Embryonic facial prominence (tissue), 1 donor: ENCODE results near the gene PLAGL1.

ENCODE experiments used
- DNase-seq: peaks from one replicate; pipeline ENCODE4 v3.0.0-alpha.2; 2016; ENCODE audit errors: extremely low spot score

Gene PLAGL1

DNA sequence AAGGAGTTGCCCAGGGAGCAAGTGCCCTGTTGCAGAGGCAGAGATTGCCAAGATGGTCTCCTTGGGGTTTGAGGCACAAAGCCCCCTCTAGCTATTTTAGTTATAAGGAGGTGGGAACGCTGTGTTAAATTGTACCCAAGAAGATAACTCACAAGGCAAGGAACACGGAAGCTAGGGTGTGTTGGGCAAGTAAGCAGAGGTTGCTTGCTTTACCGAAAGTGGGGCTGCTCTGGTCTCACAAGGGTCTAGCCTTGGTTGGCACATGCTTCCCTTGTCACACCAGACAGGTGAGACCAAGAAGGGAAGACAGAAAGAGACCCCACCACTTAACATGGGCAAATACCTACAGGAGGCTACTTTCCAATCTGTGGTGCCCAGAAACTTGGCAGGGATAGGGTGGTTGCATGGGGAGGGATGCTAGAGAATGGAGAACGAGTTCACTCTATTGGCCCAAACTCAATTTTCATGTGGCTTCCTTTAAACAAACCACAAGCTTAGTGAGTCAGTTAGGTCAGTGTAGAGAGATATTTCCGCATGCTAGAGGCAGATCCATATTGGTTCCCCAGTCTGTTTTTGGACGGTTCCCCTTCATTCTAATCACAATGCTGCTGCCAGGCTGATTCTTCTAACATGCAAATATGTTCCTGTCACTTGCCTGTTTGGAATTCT lies 42.4 kb downstream of the PLAGL1 start:
- no peak for DNase-seq

DNA sequence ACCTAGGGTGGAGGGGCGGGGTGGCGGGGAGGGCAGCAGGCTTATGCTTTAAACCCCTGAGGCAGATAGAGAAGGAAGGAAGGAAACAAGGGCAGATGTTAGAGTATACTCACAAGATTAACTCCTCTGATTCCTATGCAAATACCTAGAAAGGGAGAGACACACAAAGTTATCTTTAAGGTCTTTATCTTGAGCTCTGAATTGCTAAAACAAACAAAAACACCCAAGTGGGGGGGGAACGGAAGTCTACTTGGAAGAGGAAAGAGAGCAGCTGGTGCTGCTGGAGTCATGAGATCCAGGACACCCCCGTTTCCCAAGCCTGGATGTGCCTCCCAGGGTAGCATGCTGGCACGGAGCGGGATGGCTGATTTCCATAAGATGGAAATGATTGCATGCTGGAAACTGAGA lies 43.4 kb downstream of the PLAGL1 start:
- DNase-seq: no peak

DNA sequence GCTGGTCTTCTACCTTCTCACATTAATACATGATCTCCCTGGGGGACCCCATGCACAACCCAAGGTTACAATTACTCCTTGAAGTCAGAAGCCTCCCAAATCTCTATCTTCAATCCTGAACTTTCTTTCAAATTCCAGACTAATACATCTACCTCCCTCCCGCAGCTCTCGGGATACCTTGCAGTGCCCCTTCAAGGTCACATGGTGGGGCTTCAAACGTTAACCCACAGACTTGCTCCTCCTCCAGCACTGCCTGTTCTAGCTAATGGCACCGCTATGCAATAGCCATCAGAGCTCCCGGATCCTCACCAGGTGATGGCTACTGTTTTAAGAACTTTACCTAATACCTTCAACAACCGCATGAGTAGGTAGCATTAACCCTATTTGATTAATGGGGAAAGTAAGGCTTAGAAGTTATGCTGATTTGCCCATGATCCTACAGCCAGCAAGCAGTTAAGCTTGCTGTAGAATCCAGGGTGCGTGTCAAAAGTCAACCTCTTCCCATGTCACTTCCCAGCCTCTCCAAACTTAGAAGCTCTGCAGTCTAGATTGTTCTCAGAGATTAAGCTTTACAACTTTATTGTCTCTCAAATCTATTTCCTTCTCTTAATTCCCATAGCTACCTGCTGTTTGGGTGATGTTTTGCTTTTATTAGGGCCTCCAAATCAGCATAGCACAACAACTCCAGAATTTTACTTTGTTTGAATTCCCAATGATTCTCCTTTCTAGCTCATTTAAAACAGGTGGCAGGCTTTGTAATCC lies 44.7 kb downstream of the PLAGL1 start:
- no peak for DNase-seq

DNA sequence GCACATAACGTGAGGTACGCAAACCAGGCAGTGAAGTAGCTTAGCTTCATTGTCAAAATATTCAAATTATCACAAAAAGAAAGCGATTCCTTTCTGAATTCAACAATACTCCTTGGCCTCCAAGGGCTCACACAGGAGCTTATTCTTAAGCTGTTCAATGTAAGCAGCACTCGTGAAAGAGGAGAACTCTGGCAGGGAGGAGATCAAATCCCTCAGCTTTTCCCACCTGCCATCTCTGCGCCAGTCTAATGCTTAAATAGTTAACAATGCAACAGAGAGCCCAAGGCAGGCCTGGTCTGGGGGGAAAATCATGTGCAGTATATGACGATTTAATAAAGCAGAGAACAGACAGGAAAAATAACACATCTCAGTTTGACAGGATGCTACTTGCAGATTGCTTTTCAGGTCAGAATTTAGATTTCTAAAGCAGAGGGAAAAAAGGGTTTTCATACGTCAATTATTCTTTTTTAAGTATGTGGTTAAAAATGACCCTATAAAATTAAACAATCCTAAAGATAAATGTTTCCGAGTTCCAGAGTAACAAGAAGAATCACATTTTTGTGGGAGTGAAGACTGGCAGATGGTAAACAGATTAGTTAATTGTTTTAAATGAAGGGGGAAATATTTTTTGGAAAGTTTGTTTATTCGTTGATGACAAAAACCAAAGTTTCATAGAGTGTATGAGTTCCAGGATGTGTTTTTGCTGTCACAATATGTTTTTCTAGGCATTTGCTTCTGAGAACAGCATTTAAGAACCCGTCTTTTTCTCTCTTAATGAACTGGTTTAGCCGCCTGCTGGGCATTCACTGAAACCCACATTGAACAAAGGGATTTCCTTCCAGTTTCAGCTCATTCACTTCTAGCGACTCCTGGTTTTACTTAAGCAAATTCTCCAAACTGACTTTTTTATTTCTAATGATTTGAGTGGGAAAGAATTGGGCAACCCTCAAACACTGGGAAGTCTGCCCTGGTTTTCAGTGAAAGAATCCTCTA lies 45.9 kb downstream of the PLAGL1 start:
- peak; percentile 79 for DNase-seq

DNA sequence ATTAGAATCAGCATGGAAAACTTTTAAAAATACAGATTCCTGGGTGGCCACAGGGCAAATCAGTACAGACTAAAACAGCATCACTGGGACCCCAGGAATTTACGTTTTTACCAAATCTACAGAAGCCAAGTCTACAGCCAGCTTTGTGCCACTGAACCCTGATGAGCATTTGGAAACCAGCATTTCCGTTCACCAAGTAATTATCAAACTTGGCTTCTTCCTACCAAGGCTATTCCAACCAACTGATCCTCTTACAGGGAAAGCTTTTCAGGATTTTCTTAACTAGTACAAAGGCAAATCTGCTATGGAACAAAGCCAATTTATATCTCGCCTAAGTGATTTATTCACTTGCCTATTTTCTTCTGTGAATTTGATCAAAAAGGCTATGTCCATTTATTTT lies 47.0 kb downstream of the PLAGL1 start:
- DNase-seq: no peak

DNA sequence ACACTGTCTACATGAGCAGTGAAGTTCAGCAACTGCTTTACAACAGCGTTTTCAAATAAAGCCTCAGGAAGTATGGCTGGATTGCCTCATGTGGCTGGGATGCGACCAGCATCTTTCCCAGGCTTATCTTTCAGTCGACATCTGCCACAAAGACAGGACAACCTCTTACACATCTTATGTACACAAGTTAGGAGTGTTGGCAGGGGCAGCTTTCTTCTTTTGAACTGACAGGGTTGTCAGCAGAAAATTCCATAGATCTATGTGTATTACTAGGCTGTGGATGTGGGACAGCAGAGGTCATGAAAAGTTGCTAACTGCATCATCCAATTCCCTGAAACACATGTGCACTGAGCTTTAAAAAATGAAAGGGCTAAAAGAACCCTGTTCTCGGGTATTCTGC lies 48.1 kb downstream of the PLAGL1 start:
- DNase-seq: no peak

DNA sequence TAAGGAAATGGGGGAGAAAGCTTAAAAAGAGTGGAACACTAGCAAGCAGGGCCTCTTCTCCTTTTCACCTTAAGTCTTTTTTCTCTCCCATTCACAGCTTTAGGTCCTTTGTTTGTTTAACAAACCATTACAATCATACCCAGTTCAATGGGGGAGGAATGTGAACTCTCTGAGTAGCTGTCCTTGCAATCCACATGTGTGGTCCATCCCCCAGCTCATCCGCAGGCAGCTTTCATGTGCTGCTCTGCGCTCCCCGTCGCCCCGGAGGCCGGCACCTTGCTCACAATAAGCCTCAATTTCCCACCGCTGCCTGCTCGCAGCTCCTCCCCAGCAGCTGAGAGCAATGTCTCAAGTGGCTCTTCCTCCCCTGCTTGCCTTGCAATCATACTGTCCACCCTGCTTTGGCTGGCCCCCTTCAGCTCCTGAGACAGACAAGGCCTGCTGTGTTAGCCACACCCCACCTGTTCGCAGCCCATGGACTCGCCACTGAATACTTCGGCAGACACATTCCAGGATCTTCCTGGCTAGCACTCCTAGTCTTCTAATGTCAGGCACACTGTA lies 49.1 kb downstream of the PLAGL1 start:
- DNase-seq: no peak

DNA sequence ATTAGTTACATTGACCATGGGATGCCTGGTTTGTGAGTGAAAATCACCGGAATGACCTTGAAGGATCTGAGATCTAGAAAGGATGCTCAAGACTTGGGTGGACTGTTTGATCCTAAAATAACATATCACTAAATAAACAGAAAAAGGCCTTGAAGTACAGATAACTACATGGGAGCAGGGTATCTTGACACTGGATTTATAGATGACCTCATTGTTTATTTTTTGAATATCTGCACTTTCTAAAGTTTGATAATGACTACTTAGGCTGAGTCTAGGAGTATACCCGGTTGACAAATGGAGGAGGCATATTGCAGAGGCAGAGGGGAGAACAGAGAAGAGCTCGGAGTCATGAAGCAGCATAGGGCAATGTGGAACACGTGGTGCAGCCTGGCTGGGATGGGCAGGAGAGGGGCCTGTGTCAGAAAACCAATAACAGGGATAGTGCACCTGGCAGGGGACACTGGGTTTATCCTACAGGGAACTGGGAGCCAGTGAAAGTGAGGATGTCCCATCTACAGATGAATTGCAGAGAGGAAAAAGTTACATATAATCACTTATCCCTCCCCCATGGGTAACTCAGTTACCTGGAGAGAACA lies 50.3 kb downstream of the PLAGL1 start:
- no peak for DNase-seq

DNA sequence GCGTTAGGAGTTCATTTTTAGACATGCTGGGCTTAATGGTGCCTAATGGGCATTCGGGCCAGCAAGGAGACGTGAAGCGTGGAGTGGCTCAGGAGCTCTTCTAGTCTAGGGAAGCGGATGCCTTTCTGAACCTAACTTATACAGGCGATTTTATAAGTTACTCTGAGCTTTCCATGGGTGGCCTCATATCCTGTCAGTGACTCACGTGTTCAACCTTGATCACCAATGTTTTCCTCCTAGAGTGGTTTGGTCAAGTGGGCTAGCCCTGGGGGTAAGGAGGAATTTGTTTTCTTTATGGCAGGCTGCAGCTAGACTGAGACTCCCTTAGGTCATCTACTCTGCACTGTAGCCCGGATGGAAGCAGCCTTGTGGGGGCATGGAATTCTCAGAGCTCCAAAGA lies 52.1 kb downstream of the PLAGL1 start:
- DNase-seq: no peak

DNA sequence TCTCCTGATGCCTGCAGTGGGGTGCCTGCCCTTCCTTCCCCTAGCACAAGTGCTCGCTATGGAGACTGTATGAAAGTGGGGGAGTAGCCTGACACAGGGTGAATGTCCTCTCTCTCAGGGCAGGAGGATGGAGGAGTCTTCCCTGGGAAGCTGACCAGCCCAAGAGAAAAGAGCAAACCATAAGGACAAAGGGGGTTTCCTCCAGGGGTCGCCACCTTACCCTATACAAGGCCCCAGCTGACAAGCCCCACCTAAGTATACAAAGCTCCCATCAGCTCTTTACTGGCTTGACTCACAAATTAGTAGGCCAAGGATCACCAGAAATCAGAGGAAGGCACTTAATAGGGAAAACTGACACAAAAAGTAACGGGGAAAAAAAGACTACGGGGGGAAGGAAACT lies 54.1 kb downstream of the PLAGL1 start:
- DNase-seq: no peak

DNA sequence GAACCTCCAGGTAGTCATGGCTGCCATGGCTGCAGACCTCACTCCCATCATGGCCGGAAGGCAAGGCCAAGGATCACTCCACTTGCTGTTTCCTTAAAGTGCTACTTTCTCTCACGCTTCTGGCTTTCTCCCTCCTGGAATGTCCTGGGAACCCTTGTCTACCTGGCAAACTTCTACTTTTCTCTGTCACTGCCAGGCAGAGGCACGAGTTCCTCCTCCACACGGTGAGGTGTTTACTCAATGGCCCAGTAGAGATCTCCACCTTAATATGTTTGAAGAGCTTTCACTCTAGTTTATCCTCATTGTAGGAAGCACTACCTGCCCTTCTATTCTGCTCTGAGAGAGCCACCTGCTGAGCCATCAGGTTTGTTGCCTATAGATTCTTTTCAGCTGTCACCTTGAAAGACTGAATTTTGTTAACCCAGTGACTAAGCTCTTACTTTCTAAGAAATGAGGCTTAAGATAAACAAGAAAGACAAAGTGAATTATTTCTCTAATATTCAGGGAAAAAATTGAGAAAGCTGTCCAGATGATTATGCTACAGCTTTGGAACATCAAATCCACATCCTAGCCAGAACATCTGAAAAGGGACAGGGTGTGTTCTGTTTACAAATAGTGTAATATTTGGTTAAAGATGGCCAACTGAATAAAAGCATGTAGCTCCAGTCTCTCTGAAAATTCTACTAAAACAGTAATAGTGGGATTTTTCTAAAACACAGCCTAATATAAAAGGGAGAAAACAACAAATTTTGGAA lies 54.9 kb downstream of the PLAGL1 start:
- no peak for DNase-seq

DNA sequence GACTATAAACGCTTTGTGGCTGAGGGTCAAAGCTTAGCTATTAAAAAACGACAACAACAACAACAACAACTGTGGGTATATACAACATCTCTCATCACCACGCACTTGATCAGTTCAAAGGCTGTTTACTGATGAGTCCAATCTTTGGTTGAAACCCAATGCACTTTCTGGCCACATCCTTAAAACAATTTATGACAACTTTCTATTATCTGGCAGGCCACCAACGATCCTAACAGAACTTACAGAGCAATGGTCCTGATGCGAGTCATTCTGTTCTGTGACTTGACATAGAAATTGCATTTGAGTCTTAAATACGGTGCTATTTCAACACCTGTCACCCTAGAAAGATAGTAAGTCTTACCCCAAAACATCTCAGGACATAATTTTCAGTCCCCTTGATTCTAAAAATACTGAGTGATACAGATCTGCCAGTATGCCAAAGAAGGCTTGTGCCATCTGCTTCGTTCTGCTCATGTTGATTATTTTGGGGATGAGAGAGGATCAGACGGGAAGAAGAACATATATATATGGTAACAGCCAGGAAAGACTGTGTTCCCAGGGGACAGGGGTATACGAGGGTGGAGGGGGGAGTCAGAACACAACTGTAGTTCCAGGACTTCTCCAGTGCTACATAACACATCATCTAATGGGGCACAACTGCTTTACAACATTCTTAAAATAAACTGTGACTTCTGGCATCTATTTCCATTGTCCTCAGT lies 55.8 kb downstream of the PLAGL1 start:
- no peak for DNase-seq

DNA sequence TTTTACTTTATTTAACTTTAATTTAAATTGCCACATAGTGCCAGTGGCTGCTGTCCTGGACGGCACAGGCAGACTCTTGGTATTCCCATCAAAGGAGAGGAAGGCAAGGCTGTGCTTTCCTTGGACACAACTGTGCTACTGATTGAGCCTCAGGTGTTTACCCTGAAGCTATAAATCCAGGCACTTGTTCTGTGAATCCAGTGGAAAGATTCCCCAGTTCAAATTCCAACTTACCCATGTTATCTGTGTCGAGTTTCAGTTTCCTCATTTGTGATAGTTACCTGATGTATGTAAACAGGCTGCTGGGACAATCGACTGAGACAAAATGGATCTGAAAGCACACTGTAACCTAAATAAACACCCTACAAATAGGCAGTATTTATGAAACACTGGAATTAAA lies 57.2 kb downstream of the PLAGL1 start:
- DNase-seq: no peak

DNA sequence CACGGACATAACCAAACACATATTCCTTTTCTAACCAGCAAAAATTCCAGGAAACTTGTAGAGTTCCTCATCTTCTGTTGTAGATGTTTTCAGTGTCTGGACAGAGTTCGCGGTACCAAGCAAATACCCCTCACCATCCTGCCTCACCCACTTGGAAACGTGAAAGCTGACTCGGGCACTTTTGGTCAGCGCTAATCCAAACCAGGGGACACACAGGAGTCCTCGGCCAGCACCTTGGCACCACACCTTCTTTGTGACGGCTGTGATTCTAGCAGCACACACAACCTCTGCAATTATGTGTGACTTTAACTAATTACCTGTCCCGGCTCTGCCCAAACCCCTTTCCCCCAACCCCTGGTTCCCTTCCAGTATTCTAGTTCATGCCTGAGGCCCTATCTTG lies 58.1 kb downstream of the PLAGL1 start:
- DNase-seq: no peak

DNA sequence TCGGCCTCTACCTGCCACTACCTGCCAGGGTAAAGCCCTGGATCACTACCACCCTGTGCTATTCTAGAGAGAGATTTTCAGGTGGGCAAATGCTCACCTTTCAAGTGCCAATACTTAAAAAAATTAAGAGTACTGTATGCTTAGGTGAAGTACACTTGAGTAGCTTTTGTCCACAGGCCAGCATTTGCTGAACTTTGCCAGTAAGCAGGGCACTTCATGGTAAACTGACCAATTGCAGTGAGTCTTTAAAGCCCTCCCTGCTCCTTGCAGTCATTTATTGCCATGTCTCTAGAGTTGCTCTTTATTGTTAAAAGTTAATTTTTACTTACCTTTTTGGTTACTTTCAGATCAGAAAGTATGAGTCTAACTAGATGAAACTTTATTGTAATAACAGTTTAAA lies 58.5 kb downstream of the PLAGL1 start:
- DNase-seq: no peak

DNA sequence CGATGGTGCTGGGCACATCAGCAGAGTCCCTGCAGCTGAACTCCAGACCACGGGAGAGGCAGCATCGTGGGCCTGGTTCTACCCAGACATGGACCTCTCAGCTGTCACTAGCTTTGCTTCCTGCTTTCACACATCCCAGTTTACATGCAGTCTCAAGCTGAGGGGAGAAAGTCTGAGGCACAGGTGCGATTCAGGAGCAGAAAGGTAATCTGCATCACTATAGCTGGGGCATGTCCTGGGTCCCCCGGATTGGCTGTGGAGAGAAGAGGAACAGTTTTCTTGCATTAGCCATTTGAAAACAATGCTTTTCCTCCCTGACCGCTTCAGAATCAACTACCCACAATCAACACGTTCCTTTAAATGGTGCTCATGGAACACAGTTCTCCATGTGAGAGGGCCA lies 59.9 kb downstream of the PLAGL1 start:
- DNase-seq: no peak

DNA sequence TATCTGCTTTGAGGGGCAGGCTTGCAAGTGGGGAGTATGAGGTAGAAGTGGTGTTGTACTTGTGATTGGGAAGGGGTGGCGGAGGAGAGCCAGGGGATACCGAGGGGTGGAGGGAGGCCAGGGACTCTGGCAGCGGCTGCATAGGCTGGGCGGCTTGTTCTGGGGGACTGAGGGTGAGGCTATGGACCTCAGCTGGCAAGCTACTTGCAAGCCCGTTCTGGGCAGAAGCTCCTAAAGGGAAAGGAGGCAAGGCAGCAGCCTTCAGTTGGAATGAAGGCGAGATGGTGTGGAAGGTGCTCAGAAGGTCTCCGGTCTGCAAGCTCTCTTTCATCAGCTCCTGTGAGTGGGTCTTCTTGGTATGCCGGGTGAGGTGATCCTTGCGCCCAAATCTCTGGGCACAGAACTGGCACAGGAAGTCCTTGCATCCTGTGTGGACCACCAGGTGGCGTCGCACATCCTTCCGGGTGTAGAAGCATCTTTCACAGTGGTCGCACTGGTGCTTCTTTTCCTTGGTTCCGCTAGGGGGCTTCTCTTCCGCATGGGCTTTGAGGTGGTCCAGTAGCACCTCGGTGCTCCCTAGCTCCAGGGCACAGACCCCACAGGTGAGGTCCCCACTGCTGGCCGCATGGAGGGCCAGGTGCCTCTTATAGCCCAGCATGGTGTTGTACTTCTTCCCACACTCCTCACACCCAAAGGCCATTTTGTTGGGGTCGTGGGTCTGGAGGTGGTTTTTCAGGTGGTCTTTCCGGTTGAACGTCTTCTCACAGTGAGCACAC lies 66.0 kb downstream of the PLAGL1 start:
- DNase-seq: no peak

DNA sequence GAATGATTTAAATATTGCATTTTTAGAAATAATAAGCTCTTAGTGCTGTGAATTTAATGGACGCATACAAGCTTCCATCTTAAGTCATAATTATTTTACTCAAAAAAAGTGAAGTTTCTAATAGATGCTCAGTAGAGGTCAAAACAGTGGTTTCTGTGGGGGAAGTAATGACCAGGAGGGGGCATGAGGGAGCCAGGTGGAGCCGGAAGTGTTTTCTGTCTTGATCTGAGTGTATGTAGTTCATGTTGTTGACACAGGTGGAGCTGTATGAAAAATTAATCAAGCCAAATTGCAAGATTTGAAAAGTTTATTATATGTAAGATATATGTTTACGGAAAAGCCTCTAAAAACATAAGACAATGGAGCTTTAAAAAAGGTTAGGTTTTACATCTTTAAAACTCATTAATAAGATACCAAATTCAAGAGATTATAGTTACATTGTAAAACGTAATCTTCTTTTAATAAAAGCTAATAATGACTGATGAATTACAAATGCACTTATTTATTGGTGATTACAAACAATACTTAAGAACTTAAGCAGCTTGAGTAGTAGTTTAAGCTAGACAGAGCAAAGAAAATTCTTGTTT lies 68.0 kb downstream of the PLAGL1 start:
- no peak for DNase-seq

DNA sequence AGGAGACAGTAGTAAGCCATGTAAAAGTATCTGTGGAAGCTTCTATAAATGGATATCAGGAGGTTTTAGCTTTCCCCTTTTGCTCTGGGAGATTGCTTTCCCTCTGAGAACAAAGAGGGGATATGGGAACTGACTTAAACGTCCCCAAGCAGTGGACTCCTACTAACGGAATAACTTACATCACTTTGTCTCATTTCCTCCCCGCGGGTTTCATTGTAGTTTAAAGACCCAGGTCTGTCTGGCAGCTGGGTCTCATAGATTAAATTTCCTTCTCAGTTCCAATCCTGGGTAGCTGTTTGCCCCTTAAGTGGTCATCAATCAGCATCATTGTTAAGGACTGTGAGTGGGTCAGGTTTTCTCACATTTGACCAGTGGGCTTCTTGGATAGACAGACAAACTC lies 68.7 kb downstream of the PLAGL1 start:
- no peak for DNase-seq
